Medulla oblongata (tissue), 1 donor: ENCODE measurements around the gene FSTL5.

ENCODE experiments used
- DNase-seq: peaks from one replicate; pipeline ENCODE4 v3.0.0-alpha.2; 2015; ENCODE audit errors: extremely low spot score

FSTL5 gene

DNA sequence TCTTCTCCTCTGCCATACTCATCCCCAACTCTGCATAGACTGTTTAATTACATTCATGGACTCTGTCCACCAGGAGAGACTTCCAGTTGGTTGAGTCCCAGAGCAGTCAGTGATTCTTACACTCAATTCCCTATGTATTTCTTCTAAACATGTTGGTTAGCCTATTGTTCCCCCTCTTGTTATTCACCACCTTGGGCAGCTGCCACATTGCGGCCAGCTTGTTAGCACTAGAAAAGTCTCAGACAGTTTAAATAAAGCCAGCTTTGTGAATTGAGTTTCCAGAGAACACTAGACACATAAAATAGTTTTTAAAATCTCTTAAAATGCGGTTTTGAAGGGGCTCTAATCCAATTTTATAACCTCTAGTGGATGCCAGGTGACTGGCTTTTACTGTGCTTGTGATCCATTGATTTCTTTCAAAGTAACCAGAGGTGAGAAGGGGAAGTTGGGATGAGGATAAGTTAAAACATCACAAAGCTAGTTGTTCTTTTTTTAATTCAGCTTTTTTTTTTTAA, 827.7 kb downstream of the FSTL5 start:
- peak; percentile 7 for DNase-seq
